ENCODE measurements around the gene FGD6.

The FGD6 gene

DNA sequence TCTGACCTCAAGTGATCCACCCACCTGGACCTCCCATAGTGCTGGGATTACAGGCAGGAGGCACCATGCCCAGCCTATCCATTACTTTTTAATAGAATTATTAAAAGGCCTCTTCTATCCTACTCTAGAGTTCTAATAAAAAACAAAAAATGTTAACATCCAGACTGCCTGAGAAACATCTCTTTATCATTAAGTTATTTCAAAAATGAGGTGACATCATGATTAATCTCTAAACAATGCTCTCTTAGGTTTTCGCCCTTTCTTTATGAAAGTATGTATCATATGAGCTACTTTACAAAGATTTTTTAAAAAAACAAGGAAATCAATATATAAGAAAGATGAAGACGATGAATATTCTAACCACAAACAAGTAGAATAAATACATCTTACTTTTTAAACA, 52.6 kb downstream of the FGD6 start:
- Histone ChIP-seq H3K18ac (ENCODE audit: low read length) (no peak overlapping the region), H2BK120ac (ENCODE audit: insufficient read depth, low read length, poor library complexity) (no peak overlapping the region), H3K27ac (ENCODE audit: low read depth, low read length) (no peak overlapping the region), H3K9me3 (ENCODE audit: insufficient read depth, low read depth, low read length) (no peaks in the 10 kb centered on the region), H3K4me2 (ENCODE audit: low read length) (no peak overlapping the region), H3K14ac (ENCODE audit: low read length) (no peak overlapping the region), H3K4me3 (ENCODE audit: low read depth, low read length) (no peak overlapping the region), H2AFZ (ENCODE audit: insufficient read depth, low read length, poor library complexity) (no peak overlapping the region), H4K12ac (ENCODE audit: low read depth, low read length) (no peak overlapping the region), H2BK5ac (ENCODE audit: low read depth, low read length, poor library complexity) (no peak overlapping the region), H3K23ac (ENCODE audit: low read length) (no peak overlapping the region), H3K4me1 (ENCODE audit: control insufficient read depth in 1 of 2, insufficient read depth in 2 of 2, low read length in 2 of 2) (no peaks in the 10 kb centered on the region), H3K79me2 (ENCODE audit: control insufficient read depth, insufficient read depth, low read length, poor library complexity) (no peaks in the 10 kb centered on the region), H3K27me3 (ENCODE audit: insufficient read depth, low read length) (no peaks in the 10 kb centered on the region), H3K79me1 (ENCODE audit: low read length) (no peaks in the 10 kb centered on the region), H2AK5ac (ENCODE audit: low read length) (no peak overlapping the region), H4K91ac (ENCODE audit: low read depth, low read length) (no peak overlapping the region), H3K4ac (ENCODE audit: low read depth, low read length) (no peak overlapping the region), H2BK12ac (ENCODE audit: low read length) (no peak overlapping the region), H3K36me3 (ENCODE audit: control insufficient read depth in 1 of 2, insufficient read depth in 2 of 2, low read length in 2 of 2) (peaks cover 0 to 8% of the 10 kb centered on the region in 2 experiments), H4K8ac (ENCODE audit: low read depth, low read length) (no peak overlapping the region), H3K9ac (ENCODE audit: low read length) (no peak overlapping the region)
- WGBS (ENCODE audit: extremely low coverage, insufficient coverage, insufficient read length), result no CpG with 5 or more reads among the region's 2 CpGs
- peak in 1 of 2 donors; percentile 29 for DNase-seq

DNA sequence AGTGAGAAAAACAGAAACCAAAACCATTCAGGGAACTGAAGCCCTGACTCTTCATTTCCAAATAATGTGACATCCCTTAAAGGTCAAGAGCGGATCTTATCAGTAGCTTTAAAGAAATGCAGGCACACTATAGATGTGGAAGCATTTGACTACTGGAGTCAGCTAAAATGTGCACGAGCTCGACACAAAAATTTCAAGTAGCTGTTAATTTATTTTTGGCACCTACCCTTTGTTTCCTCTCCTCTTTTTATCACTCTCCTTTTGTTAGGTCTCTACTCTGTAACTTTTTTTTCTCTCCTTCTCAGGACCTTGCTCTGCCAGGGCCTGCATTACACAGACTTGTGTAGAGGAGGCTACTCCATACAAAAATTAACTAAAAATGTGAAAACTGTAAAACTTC, 58.3 kb downstream of the FGD6 start:
- no peaks in the 10 kb centered on the region for H3K27me3 ChIP-seq (ENCODE audit: insufficient read depth, low read length)
- no peak overlapping the region for H4K8ac ChIP-seq (ENCODE audit: low read depth, low read length)
- peak in 1 of 2 donors; percentile 44 for DNase-seq
- no peak overlapping the region for H3K14ac ChIP-seq (ENCODE audit: low read length)
- no peaks in the 10 kb centered on the region for H3K79me1 ChIP-seq (ENCODE audit: low read length)
- no peak overlapping the region for H3K4me2 ChIP-seq (ENCODE audit: low read length)
- no peak overlapping the region for H3K27ac ChIP-seq (ENCODE audit: low read depth, low read length)
- no peaks in the 10 kb centered on the region for H3K9me3 ChIP-seq (ENCODE audit: insufficient read depth, low read depth, low read length)
- no peak overlapping the region for H2AK5ac ChIP-seq (ENCODE audit: low read length)
- H3K23ac ChIP-seq (ENCODE audit: low read length), result no peak overlapping the region
- no peak overlapping the region for H4K91ac ChIP-seq (ENCODE audit: low read depth, low read length)
- no peak overlapping the region for H2BK120ac ChIP-seq (ENCODE audit: insufficient read depth, low read length, poor library complexity)
- H3K4me3 ChIP-seq (ENCODE audit: low read depth, low read length), result no peak overlapping the region
- H3K36me3 ChIP-seq (ENCODE audit: control insufficient read depth in 1 of 2, insufficient read depth in 2 of 2, low read length in 2 of 2), result peaks cover 0 to 5% of the 10 kb centered on the region in 2 experiments
- peaks cover 0 to 3% of the 10 kb centered on the region in 2 experiments for H3K4me1 ChIP-seq (ENCODE audit: control insufficient read depth in 1 of 2, insufficient read depth in 2 of 2, low read length in 2 of 2)
- H4K12ac ChIP-seq (ENCODE audit: low read depth, low read length), result no peak overlapping the region
- H2BK12ac ChIP-seq (ENCODE audit: low read length), result no peak overlapping the region
- H2BK5ac ChIP-seq (ENCODE audit: low read depth, low read length, poor library complexity), result no peak overlapping the region
- no peak overlapping the region for H3K18ac ChIP-seq (ENCODE audit: low read length)
- no peak overlapping the region for H3K4ac ChIP-seq (ENCODE audit: low read depth, low read length)
- no CpG with 5 or more reads among the region's 3 CpGs for WGBS (ENCODE audit: extremely low coverage, insufficient coverage, insufficient read length)
- H2AFZ ChIP-seq (ENCODE audit: insufficient read depth, low read length, poor library complexity), result no peak overlapping the region
- H3K79me2 ChIP-seq (ENCODE audit: control insufficient read depth, insufficient read depth, low read length, poor library complexity), result no peaks in the 10 kb centered on the region
- H3K9ac ChIP-seq (ENCODE audit: low read length), result no peak overlapping the region

DNA sequence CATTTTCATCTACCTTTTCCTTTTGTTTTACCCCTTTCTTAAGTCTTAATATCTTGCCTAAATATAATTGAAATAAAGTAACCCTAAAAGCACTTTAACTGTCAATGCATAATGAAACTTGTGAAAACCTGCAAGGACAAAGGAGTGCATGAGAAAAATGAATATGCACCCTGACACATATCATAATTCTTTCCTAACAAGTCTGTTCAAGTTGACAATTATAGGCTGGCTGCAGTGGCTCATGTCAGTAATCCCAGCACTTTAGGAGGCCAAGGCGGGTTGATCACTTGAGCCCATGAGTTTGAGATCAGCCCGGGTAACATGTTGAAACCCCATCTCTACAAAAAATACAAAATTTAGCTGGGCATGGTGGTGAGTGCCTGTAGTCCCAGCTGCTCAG, 65.4 kb downstream of the FGD6 start:
- no CpG with 5 or more reads among the region's 2 CpGs for WGBS (ENCODE audit: extremely low coverage, insufficient coverage, insufficient read length)
- no peaks in the 10 kb centered on the region for H3K79me2 ChIP-seq (ENCODE audit: control insufficient read depth, insufficient read depth, low read length, poor library complexity)
- no peak overlapping the region for H4K8ac ChIP-seq (ENCODE audit: low read depth, low read length)

DNA sequence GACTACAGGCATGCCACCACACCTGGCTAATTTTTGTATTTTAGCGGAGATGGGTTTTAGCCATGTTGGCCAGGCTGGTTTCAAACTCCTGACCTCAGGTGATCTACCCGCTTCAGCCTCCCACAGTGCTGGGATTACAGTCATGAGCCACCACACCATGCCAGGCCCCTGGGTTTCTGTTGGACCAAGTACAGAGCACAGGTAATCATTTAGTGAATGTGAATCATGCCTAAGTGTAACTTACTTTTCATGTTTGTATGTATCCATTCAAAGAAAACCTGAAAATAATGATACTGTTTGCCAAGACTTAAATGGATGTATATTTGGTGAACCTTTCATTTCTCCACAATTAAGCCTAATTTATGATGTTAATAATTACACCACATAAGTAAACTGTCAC, 65.9 kb downstream of the FGD6 start:
- no peak overlapping the region for H2BK120ac ChIP-seq (ENCODE audit: insufficient read depth, low read length, poor library complexity)
- no peak overlapping the region for H2AK5ac ChIP-seq (ENCODE audit: low read length)
- H4K91ac ChIP-seq (ENCODE audit: low read depth, low read length), result no peak overlapping the region
- no CpG with 5 or more reads among the region's 2 CpGs for WGBS (ENCODE audit: extremely low coverage, insufficient coverage, insufficient read length)
- no peaks in the 10 kb centered on the region for H3K9me3 ChIP-seq (ENCODE audit: insufficient read depth, low read depth, low read length)
- H3K23ac ChIP-seq (ENCODE audit: low read length), result no peak overlapping the region
- no peak overlapping the region for H3K4ac ChIP-seq (ENCODE audit: low read depth, low read length)
- H3K9ac ChIP-seq (ENCODE audit: low read length), result no peak overlapping the region
- H3K36me3 ChIP-seq (ENCODE audit: control insufficient read depth in 1 of 2, insufficient read depth in 2 of 2, low read length in 2 of 2), result peaks cover 8 to 10% of the 10 kb centered on the region in 2 experiments
- no peak overlapping the region for H4K8ac ChIP-seq (ENCODE audit: low read depth, low read length)
- no peak for DNase-seq
- no peaks in the 10 kb centered on the region for H3K4me1 ChIP-seq (ENCODE audit: control insufficient read depth in 1 of 2, insufficient read depth in 2 of 2, low read length in 2 of 2)
- H3K79me2 ChIP-seq (ENCODE audit: control insufficient read depth, insufficient read depth, low read length, poor library complexity), result no peaks in the 10 kb centered on the region
- no peaks in the 10 kb centered on the region for H3K79me1 ChIP-seq (ENCODE audit: low read length)
- H2AFZ ChIP-seq (ENCODE audit: insufficient read depth, low read length, poor library complexity), result no peak overlapping the region
- H3K14ac ChIP-seq (ENCODE audit: low read length), result no peak overlapping the region
- no peak overlapping the region for H3K4me2 ChIP-seq (ENCODE audit: low read length)
- no peak overlapping the region for H4K12ac ChIP-seq (ENCODE audit: low read depth, low read length)
- H3K18ac ChIP-seq (ENCODE audit: low read length), result no peak overlapping the region
- H2BK5ac ChIP-seq (ENCODE audit: low read depth, low read length, poor library complexity), result no peak overlapping the region
- H2BK12ac ChIP-seq (ENCODE audit: low read length), result no peak overlapping the region
- no peaks in the 10 kb centered on the region for H3K27me3 ChIP-seq (ENCODE audit: insufficient read depth, low read length)
- H3K4me3 ChIP-seq (ENCODE audit: low read depth, low read length), result no peak overlapping the region
- no peak overlapping the region for H3K27ac ChIP-seq (ENCODE audit: low read depth, low read length)

More for the DNA sequence above, 65.4 kb downstream of the FGD6 start:
- H3K79me1 ChIP-seq (ENCODE audit: low read length), result no peaks in the 10 kb centered on the region
- peaks cover 8 to 10% of the 10 kb centered on the region in 2 experiments for H3K36me3 ChIP-seq (ENCODE audit: control insufficient read depth in 1 of 2, insufficient read depth in 2 of 2, low read length in 2 of 2)
- H3K27ac ChIP-seq (ENCODE audit: low read depth, low read length), result no peak overlapping the region
- no peak overlapping the region for H3K14ac ChIP-seq (ENCODE audit: low read length)
- H3K4ac ChIP-seq (ENCODE audit: low read depth, low read length), result no peak overlapping the region
- no peak overlapping the region for H2BK5ac ChIP-seq (ENCODE audit: low read depth, low read length, poor library complexity)
- no peak overlapping the region for H3K18ac ChIP-seq (ENCODE audit: low read length)
- no peak overlapping the region for H2BK120ac ChIP-seq (ENCODE audit: insufficient read depth, low read length, poor library complexity)
- no peaks in the 10 kb centered on the region for H3K4me1 ChIP-seq (ENCODE audit: control insufficient read depth in 1 of 2, insufficient read depth in 2 of 2, low read length in 2 of 2)
- no peak overlapping the region for H3K9ac ChIP-seq (ENCODE audit: low read length)
- no peaks in the 10 kb centered on the region for H3K9me3 ChIP-seq (ENCODE audit: insufficient read depth, low read depth, low read length)
- H2AFZ ChIP-seq (ENCODE audit: insufficient read depth, low read length, poor library complexity), result no peak overlapping the region
- no peak overlapping the region for H2AK5ac ChIP-seq (ENCODE audit: low read length)
- no peaks in the 10 kb centered on the region for H3K27me3 ChIP-seq (ENCODE audit: insufficient read depth, low read length)
- H3K23ac ChIP-seq (ENCODE audit: low read length), result no peak overlapping the region
- no peak overlapping the region for H3K4me3 ChIP-seq (ENCODE audit: low read depth, low read length)
- H2BK12ac ChIP-seq (ENCODE audit: low read length), result no peak overlapping the region
- no peak overlapping the region for H4K91ac ChIP-seq (ENCODE audit: low read depth, low read length)
- DNase-seq, result no peak
- no peak overlapping the region for H3K4me2 ChIP-seq (ENCODE audit: low read length)
- H4K12ac ChIP-seq (ENCODE audit: low read depth, low read length), result no peak overlapping the region
